HL-60 (cell line): ENCODE results near the gene RANBP3.

Source experiments
- CTCF ChIP-seq: IDR thresholded peaks from one replicate; pipeline ENCODE4 v1.5.1; 2011; ENCODE audit warnings: low read length, control low read depth, inconsistent platforms; ENCODE audit not compliant: insufficient read depth
- GABPA ChIP-seq: IDR thresholded peaks from 2 replicates; pipeline ENCODE4 v1.6.1; 2012; ENCODE audit warnings: low read depth
- POLR2AphosphoS5 ChIP-seq: IDR thresholded peaks from 2 replicates; pipeline ENCODE4 v1.6.1; 2012; ENCODE audit warnings: low read depth
- SPI1 ChIP-seq: IDR thresholded peaks from 2 replicates; pipeline ENCODE4 v1.6.1; 2012; ENCODE audit warnings: low read depth, mild to moderate bottlenecking, borderline replicate concordance
- TF ChIP-seq, protein P1 (sequence below): IDR thresholded peaks from 2 replicates; pipeline ENCODE4 v1.6.1; 2012; ENCODE audit warnings: low read depth; ENCODE audit not compliant: insufficient replicate concordance

DNA sequence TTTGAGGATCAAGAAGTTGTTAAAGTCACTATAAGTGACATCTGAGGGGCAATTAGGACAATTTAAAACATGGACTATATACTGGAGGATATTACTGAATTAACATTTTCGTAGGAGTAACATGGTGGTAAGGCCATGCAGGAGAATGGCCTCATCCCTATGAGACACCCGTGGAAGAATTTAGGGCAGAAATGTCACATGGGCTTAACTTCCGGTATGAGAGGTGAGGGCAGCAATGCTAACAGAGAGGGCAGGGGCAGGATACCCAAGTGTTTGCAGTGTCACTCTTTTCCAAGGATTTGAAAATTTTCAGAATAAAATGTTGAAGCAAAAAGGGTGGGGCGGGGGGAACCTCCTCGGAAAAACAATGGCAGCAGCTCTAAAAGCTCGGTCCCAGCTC is 23.6 kb downstream of the RANBP3 start:
- no peak for TF ChIP-seq CTCF
- no peak for TF ChIP-seq POLR2AphosphoS5
- TF ChIP-seq GABPA, result no peak
- TF ChIP-seq SPI1, result no peak
- TF ChIP-seq, protein P1, sequence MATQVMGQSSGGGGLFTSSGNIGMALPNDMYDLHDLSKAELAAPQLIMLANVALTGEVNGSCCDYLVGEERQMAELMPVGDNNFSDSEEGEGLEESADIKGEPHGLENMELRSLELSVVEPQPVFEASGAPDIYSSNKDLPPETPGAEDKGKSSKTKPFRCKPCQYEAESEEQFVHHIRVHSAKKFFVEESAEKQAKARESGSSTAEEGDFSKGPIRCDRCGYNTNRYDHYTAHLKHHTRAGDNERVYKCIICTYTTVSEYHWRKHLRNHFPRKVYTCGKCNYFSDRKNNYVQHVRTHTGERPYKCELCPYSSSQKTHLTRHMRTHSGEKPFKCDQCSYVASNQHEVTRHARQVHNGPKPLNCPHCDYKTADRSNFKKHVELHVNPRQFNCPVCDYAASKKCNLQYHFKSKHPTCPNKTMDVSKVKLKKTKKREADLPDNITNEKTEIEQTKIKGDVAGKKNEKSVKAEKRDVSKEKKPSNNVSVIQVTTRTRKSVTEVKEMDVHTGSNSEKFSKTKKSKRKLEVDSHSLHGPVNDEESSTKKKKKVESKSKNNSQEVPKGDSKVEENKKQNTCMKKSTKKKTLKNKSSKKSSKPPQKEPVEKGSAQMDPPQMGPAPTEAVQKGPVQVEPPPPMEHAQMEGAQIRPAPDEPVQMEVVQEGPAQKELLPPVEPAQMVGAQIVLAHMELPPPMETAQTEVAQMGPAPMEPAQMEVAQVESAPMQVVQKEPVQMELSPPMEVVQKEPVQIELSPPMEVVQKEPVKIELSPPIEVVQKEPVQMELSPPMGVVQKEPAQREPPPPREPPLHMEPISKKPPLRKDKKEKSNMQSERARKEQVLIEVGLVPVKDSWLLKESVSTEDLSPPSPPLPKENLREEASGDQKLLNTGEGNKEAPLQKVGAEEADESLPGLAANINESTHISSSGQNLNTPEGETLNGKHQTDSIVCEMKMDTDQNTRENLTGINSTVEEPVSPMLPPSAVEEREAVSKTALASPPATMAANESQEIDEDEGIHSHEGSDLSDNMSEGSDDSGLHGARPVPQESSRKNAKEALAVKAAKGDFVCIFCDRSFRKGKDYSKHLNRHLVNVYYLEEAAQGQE, result no peak
